Cortex of kidney (tissue), 1 donor: ENCODE results near the gene TUBB4B.

Experiments used
- DNase-seq: peaks from one replicate; lab custom pipeline; 2025; lab: John Stamatoyannopoulos, UW

TUBB4B gene

GRCh38 chr9:137240841-137241489, at the start of gene TUBB4B:
Gene TUBB4B (plus strand): TSS chr9:137241287. CDS start chr9:137241361, 74 bp downstream.
- no peak for DNase-seq

- no peak for DNase-seq
Measured at GRCh38 chr9:137191691-137192447, 49.2 kb upstream of the TUBB4B start.

- no peak for DNase-seq
Measured at GRCh38 chr9:137192448-137192780, 48.7 kb upstream of the TUBB4B start.

DNA sequence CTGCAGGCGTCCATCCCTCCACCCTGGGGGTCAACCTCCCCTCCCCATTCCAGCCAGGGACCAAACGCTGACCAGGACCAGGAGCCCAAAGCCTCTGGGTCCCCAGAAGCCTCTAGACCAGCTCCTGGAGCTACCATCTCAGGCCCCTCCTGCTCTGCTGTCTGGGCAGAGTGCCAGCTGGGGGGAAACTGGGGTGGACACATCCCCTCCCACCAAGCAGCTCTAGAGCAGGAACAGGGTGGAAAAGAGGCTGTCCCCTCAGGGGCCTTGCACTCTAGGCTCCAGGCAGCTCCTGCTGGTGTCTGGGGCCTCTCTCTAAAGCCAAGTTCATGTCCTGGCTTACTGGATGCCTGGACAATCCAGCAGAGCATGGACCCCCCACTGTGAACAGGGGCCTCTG, 48.2 kb upstream of the TUBB4B start:
- DNase-seq: no peak

DNA sequence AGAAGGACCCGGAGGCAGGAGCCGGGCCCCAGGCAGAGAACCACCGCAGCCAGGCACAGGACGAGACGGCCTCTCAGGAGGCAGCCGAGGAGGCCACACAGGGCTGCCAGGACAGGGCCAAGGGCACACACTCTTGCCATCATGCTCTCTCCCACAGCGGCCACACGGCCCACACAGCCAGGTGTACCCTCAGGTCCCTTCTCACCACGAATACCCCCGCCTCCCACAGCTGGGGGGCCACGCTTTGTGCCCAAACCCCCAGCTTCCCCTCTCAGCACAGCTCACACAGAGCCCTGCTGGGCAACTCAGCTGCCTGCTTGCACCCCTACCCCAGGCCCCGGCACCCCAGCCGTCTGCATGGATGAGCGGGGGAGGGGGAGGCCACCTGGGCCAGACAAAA, 47.3 kb upstream of the TUBB4B start:
- no peak for DNase-seq

- no peak for DNase-seq
Measured at GRCh38 chr9:137194388-137194787, 46.7 kb upstream of the TUBB4B start.

DNA sequence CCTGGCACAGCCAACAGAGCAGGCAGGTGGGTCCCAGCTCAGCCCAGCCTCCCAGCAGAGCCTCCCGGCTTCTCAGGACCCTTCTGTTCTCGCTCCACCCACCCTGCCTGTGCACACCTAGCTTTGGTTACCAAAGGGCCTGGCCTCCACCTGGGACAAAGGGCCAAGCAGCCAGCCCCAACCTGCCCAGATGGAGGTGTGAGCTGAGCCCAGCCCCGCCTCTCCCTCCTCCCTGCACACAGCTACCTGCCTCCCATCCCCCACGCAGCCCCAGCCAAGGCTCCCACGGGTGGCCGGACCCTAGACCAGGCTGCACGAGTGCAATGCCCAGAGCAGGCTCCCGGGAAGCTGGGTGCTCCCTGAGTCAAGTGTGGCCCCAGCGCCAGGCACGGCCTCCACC, 46.2 kb upstream of the TUBB4B start:
- no peak for DNase-seq

DNA sequence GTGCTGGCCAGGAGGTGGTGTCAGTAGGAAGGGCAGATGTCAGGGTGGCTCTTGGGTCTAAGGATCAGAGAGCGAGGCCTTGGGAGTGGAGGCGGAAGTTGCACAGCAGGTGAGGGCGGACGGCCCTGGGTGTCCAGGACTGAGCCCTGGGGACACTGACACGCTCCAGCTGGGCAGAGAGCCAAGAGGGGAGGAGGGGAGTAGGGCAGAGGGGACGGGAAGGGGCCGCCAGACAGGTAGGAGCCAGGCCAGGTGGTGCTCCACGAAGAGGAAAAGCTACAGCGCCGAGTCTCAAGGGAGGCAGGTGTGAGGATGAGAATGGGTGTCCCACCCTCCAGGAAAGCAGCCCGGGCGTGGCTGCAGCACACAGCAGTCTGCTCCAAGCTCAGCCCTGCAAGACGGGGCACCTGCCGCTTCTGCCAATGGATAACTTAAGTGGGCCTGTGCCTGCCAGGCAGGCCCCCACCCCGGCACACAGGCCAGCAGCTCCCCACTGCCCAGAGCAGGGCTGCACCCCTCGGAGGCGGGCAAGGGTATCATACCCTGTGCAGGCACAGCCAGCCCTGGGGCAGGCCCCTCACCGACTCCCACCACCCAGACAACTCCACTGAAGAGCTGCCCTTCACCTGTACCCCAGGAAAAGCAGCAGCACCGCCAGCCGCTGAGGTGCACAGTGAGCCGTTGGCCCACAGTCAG, 45.4 kb upstream of the TUBB4B start:
- no peak for DNase-seq

DNA sequence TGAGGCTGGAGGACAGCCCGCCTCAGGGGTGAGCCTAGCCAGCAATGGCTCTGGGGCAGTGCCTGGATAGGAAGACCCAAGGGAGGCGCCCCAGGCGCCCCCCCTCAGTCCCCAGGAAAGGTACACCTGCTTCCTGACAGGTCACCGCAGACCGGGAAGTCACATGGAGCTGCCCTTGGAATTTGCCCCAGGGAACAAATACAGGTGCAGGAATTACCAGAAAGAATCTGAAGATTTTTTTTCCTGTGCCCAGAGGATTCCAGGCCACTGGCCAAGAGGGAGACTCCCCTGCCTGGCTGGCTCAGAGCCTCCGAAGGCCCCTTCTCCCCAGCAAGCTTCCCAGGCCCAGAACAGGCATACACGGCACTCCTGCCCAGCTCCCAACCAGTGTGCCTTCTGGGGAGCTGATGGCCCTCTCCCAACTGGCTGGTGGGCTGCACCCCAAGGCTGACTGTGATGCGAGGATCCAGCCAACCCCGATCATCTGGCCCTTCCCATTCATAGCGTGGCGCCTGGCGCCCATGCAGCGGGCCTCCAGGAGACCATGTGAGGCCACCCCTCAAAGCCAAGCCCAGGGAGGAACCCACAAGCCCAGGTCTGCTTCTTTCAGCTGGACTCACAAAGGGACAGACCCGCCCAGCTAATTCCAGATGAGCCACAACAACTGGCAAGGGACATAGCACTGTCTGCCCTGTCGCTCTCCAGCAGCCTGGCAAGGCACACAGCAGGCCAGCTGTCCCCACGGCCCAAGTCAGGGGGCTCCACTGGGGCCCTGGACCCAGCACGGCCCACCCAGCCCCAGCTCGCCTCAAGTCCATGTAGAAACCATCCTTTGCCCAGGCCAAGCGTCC, 42.8 kb upstream of the TUBB4B start:
- no peak for DNase-seq

GRCh38 chr9:137198902-137199283, 42.2 kb upstream of the TUBB4B start:
- DNase-seq: no peak

DNA sequence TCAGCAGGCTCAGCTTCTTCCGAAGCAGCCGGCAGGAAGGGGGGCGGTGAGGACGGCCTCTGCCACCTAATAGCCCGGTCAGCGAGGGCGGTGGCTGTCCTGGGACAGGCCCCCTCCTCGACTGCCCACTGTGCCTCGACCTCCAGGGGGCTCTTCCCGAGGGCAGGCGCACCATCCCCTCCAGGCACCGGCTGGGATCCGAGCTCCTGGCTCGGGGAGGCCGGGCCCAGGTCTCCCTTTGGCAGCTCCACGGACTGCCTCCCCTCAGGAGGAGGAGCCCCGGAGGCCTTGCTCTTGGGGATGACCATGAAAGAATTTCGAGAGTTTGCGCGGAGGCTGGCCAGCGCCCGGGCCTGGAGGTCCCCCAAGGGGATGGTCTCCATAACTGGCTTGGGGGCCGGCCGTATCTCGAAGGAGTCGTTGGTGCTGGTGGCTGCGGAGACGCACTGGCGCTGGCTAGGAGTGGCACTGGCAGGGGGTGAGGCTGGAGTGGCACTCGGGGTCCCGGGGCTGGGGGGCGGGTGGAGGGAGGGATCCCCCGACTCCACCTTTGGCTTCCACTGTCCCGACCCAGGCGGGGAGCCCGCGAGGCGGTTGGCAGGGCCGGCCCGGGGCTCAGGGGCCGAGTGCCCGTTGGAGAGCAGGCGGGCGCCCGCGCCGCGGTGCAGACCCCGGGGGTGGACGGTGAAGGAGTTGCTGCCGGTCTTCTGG, 41.5 kb upstream of the TUBB4B start:
- no peak for DNase-seq

GRCh38 chr9:137200311-137201204, 40.5 kb upstream of the TUBB4B start, which contains the start of gene TPRN:
Gene TPRN (minus strand): TSS chr9:137200741. CDS start chr9:137200711, 30 bp downstream.
- DNase-seq: peak; percentile 81

- DNase-seq: no peak
Measured at GRCh38 chr9:137201205-137201868, 39.8 kb upstream of the TUBB4B start.

DNA sequence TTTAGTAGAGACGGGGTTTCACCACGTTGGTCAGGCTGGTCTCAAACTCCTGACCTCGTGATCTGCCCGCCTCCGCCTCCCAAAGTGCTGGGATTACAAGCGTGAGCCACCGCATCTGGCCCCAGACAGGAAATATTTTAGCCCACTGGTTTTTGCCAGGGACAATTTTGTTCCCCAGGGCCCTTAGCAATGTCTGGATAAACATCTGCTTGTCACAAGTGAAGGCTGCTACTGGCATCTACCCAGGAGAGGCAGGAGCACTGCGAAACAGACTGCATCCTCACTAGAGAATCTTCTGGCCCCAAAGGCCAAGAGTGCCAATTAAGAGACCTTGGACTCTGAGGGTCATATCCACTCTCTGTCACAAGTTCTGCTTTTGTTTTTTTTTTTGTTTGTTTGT, 38.1 kb upstream of the TUBB4B start:
- no peak for DNase-seq

GRCh38 chr9:137204731-137205125, 36.4 kb upstream of the TUBB4B start:
- DNase-seq: no peak

DNA sequence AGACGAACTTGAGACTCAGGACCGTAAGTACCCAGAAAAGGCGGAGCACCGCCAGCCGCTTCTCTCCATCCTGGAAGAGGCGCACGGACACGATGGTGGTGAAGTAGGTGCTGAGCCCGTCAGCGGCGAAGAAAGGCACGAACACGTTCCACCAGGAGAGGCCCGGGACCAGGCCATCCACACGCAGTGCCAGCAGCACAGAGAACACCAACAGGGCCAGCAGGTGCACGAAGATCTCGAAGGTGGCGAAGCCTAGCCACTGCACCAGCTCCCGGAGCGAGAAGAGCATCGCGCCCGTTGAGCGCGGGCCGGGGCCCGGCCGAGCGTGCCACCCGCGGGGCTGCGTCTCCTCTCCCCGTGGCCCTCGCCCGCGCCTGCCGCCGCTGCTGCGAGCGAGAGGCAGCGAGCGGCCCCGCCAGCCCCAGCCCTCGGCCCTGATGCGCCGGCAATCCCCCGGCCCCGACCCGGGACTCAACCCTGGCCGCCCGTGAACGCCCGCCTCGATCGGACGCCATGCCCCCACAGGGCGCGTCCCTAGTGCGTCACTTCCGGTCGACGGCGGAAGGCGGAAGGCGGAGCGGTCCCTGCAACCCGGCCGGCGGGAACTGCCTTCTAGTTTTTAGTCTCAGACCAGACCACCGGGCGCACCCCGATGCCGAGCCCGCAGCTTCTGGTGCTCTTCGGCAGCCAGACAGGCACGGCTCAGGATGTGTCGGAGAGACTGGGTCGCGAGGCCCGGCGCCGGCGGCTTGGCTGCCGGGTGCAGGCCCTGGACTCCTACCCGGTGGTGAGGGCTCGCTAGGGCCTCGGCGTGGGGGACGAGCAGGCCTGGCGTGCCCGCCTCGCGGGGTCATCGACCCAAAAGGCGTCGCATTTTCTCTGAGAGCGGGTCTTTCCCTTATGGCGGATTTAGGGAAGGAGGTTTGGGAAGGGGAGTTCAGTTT, 35.7 kb upstream of the TUBB4B start, which contains the start of the genes NDOR1 and TMEM203:
NDOR1 (plus strand) TSS at position 575 of the 944 bp plus-strand sequence; CDS start at position 653, 78 bp downstream.
TMEM203 (minus strand) TSS at position 523 of the 944 bp plus-strand sequence; CDS start at position 289, 234 bp downstream.
- peak; percentile 61 for DNase-seq

- no peak for DNase-seq
Measured at GRCh38 chr9:137206602-137207001, 34.5 kb upstream of the TUBB4B start.

- no peak for DNase-seq
Measured at GRCh38 chr9:137211532-137211931, 29.6 kb upstream of the TUBB4B start.
